Mesangial cell (primary cell): ENCODE data around the gene IPO8. TPM values are rescaled to one million over a fixed set of nuclear protein-coding genes. Genes with fewer than 3 reads are reported as not detected.

Experiments used
- total RNA-seq: library from RNA; depleted of rRNA; stranded (reverse); fragments of >200 nt; gene quantifications from 2 replicates; pipeline ENCODE4 v1.2.3, GENCODE V29; 2015

IPO8 gene
- 16.1 and 21.6 TPM in 2 replicates for total RNA-seq

GRCh38 chr12:30695199-30696102 lies at the start of gene IPO8:
Gene IPO8, minus strand, starts transcription at chr12:30695869. Its CDS starts 222 bp downstream, at chr12:30695647.

Other genes starting within 250 kb of the IPO8 start
- gene CAPRIN2, start 59.1 kb upstream of the IPO8 start, total RNA-seq = 15.0 and 15.3 TPM in 2 replicates
- 1.0 TPM in 1 of 2 replicates, not detected in the other for gene TSPAN11, start 230.9 kb upstream of the IPO8 start, total RNA-seq